ENCODE measurements around the gene PIGH. TPM values are rescaled to one million over a fixed set of nuclear protein-coding genes. Genes with fewer than 3 reads are reported as not detected.

The PIGH gene
- total and polyA plus RNA-seq, 2 of the 13 experiments (the other 11 are each of a cell fraction or from before 2014, with no cell fraction given) = 30.0 to 43.5 TPM

GRCh38 chr14:67623114-67623513 is 23.0 kb upstream of the PIGH start (continued):
- TF ChIP-seq, protein P1, sequence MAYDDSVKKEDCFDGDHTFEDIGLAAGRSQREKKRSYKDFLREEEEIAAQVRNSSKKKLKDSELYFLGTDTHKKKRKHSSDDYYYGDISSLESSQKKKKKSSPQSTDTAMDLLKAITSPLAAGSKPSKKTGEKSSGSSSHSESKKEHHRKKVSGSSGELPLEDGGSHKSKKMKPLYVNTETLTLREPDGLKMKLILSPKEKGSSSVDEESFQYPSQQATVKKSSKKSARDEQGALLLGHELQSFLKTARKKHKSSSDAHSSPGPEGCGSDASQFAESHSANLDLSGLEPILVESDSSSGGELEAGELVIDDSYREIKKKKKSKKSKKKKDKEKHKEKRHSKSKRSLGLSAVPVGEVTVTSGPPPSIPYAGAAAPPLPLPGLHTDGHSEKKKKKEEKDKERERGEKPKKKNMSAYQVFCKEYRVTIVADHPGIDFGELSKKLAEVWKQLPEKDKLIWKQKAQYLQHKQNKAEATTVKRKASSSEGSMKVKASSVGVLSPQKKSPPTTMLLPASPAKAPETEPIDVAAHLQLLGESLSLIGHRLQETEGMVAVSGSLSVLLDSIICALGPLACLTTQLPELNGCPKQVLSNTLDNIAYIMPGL (CRISPR knock-in tag; IDR thresholded peaks at IDR 0.05; ENCODE audit: borderline replicate concordance in 1 of 2, low read depth in 1 of 2) = no peak
- no peak for TF ChIP-seq MIXL1 (CRISPR knock-in tag; IDR thresholded peaks at IDR 0.05)
- TF ChIP-seq FOXC1 (CRISPR knock-in tag; IDR thresholded peaks at IDR 0.05; ENCODE audit: borderline replicate concordance) = no peak
- no peak for TF ChIP-seq ZNF160 (CRISPR knock-in tag; IDR thresholded peaks at IDR 0.05)
- TF ChIP-seq ETV5 (CRISPR knock-in tag; IDR thresholded peaks at IDR 0.05; ENCODE audit: borderline replicate concordance) = peak; percentile 53; the same call in 1 of the 2 replicates
- no peak for TF ChIP-seq ARID2 (CRISPR knock-in tag; IDR thresholded peaks at IDR 0.05; ENCODE audit: borderline replicate concordance)
- TF ChIP-seq, protein P2, sequence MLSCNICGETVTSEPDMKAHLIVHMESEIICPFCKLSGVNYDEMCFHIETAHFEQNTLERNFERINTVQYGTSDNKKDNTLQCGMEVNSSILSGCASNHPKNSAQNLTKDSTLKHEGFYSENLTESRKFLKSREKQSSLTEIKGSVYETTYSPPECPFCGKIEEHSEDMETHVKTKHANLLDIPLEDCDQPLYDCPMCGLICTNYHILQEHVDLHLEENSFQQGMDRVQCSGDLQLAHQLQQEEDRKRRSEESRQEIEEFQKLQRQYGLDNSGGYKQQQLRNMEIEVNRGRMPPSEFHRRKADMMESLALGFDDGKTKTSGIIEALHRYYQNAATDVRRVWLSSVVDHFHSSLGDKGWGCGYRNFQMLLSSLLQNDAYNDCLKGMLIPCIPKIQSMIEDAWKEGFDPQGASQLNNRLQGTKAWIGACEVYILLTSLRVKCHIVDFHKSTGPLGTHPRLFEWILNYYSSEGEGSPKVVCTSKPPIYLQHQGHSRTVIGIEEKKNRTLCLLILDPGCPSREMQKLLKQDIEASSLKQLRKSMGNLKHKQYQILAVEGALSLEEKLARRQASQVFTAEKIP (CRISPR knock-in tag; IDR thresholded peaks at IDR 0.05; ENCODE audit: borderline replicate concordance) = no peak
- TF ChIP-seq SAP130 (CRISPR knock-in tag; IDR thresholded peaks at IDR 0.05; ENCODE audit: low read depth) = no peak
- peak in 1 of 2 experiments; percentile 61; a peak in 1 of 4 replicates for TF ChIP-seq EP300 (IDR thresholded peaks at IDR 0.05; ENCODE audit: low read depth in 2 of 2, low read length in 2 of 2)
- TF ChIP-seq EP300 (CRISPR knock-in tag; IDR thresholded peaks at IDR 0.05; ENCODE audit: borderline replicate concordance) = no peak
- no peak for TF ChIP-seq FOXP1 (IDR thresholded peaks at IDR 0.05)
- TF ChIP-seq FOXP1 (CRISPR knock-in tag; IDR thresholded peaks at IDR 0.05) = peak; percentile 88
- TF ChIP-seq NBN (conservative IDR thresholded peaks at IDR 0.05) = no peak
- TF ChIP-seq, protein P3, sequence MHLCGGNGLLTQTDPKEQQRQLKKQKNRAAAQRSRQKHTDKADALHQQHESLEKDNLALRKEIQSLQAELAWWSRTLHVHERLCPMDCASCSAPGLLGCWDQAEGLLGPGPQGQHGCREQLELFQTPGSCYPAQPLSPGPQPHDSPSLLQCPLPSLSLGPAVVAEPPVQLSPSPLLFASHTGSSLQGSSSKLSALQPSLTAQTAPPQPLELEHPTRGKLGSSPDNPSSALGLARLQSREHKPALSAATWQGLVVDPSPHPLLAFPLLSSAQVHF (CRISPR knock-in tag; IDR thresholded peaks at IDR 0.05) = no peak
- no peak for TF ChIP-seq SP1 (IDR thresholded peaks at IDR 0.05)
- no peak for TF ChIP-seq SP1 (CRISPR knock-in tag; IDR thresholded peaks at IDR 0.05)
- TF ChIP-seq SIN3B (IDR thresholded peaks at IDR 0.05; ENCODE audit: low read length) = no peak
- TF ChIP-seq, protein P4, sequence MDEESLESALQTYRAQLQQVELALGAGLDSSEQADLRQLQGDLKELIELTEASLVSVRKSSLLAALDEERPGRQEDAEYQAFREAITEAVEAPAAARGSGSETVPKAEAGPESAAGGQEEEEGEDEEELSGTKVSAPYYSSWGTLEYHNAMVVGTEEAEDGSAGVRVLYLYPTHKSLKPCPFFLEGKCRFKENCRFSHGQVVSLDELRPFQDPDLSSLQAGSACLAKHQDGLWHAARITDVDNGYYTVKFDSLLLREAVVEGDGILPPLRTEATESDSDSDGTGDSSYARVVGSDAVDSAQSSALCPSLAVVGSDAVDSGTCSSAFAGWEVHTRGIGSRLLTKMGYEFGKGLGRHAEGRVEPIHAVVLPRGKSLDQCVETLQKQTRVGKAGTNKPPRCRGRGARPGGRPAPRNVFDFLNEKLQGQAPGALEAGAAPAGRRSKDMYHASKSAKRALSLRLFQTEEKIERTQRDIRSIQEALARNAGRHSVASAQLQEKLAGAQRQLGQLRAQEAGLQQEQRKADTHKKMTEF (CRISPR knock-in tag; IDR thresholded peaks at IDR 0.05) = peak; percentile 30; the same call in 1 of the 2 replicates
- no peak for TF ChIP-seq ZIK1 (CRISPR knock-in tag; IDR thresholded peaks at IDR 0.05; ENCODE audit: borderline replicate concordance, low read depth)
- TF ChIP-seq, protein P5, sequence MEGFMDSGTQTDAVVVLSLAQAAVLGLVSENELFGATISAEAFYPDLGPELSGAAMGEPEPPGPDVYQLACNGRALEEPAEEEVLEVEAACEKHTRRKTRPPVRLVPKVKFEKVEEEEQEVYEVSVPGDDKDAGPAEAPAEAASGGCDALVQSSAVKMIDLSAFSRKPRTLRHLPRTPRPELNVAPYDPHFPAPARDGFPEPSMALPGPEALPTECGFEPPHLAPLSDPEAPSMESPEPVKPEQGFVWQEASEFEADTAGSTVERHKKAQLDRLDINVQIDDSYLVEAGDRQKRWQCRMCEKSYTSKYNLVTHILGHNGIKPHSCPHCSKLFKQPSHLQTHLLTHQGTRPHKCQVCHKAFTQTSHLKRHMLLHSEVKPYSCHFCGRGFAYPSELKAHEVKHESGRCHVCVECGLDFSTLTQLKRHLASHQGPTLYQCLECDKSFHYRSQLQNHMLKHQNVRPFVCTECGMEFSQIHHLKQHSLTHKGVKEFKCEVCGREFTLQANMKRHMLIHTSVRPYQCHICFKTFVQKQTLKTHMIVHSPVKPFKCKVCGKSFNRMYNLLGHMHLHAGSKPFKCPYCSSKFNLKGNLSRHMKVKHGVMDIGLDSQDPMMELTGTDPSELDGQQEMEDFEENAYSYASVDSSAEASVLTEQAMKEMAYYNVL (CRISPR knock-in tag; IDR thresholded peaks at IDR 0.05; ENCODE audit: borderline replicate concordance) = no peak
- no peak for TF ChIP-seq U2AF1 (optimal IDR thresholded peaks at IDR 0.05; ENCODE audit: low read depth, low read length)
- TF ChIP-seq, protein P6, sequence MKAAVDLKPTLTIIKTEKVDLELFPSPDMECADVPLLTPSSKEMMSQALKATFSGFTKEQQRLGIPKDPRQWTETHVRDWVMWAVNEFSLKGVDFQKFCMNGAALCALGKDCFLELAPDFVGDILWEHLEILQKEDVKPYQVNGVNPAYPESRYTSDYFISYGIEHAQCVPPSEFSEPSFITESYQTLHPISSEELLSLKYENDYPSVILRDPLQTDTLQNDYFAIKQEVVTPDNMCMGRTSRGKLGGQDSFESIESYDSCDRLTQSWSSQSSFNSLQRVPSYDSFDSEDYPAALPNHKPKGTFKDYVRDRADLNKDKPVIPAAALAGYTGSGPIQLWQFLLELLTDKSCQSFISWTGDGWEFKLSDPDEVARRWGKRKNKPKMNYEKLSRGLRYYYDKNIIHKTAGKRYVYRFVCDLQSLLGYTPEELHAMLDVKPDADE (CRISPR knock-in tag; IDR thresholded peaks at IDR 0.05) = no peak

All from HepG2 (cell line).